GM12801 (cell line): ENCODE results near the gene KCNQ1.

Source experiments
- CTCF ChIP-seq: IDR thresholded peaks from one replicate; pipeline ENCODE4 v1.5.1; 2011; ENCODE audit warnings: control low read depth; ENCODE audit not compliant: insufficient read length; ENCODE audit errors: extremely low read depth

KCNQ1 gene

GRCh38 chr11:2580061-2580421 is 135.2 kb downstream of the KCNQ1 start:
- TF ChIP-seq CTCF = no peak

GRCh38 chr11:2580571-2581001 is 135.8 kb downstream of the KCNQ1 start:
- TF ChIP-seq CTCF = no peak

GRCh38 chr11:2581151-2581930 is 136.5 kb downstream of the KCNQ1 start:
- no peak for TF ChIP-seq CTCF

GRCh38 chr11:2581931-2582350 is 137.1 kb downstream of the KCNQ1 start:
- no peak for TF ChIP-seq CTCF

GRCh38 chr11:2582351-2582945 is 137.6 kb downstream of the KCNQ1 start:
- TF ChIP-seq CTCF = no peak

GRCh38 chr11:2582946-2583604 is 138.3 kb downstream of the KCNQ1 start:
- TF ChIP-seq CTCF = no peak

GRCh38 chr11:2583605-2583958 is 138.8 kb downstream of the KCNQ1 start:
- no peak for TF ChIP-seq CTCF
